OCI-LY7 (cell line): ENCODE data around the gene RPL38. TPM values are rescaled to one million over a fixed set of nuclear protein-coding genes. Genes with fewer than 3 reads are reported as not detected.

Experiments
- BruUV-seq: library from RNA; stranded (reverse); fragments of 400-500 nt; replicated peaks from 2 replicates; lab custom pipeline; 2021; lab: Mats Ljungman, UMichigan
- CTCF ChIA-PET: fragments of 300-600 bp; sonication (Branson Sonifier 250); formaldehyde crosslinking; loops from one replicate; lab custom pipeline; 2022; ENCODE audit warnings: antibody characterized with exemption; ENCODE audit not compliant: unreplicated experiment; lab: Charles Lee
- POLR2A ChIA-PET: fragments of 300-600 bp; sonication (Branson Sonifier 250); formaldehyde crosslinking; loops from one replicate; lab custom pipeline; 2022; ENCODE audit warnings: antibody characterized with exemption; lab: Charles Lee
- DNase-seq: peaks from one replicate; pipeline ENCODE4 v3.0.0-alpha.2; 2015; ENCODE audit warnings: low spot score
- H2AFZ ChIP-seq: fragments of 200-600 bp; sonication (generic), shearing (Covaris generic); 2 replicates; pipeline ENCODE4 v1.6.1; 2014; ENCODE audit warnings: mild to moderate bottlenecking, antibody characterized with exemption, low read length, moderate library complexity
- H3K27ac ChIP-seq: fragments of 200-600 bp; sonication (generic); 2 replicates; pipeline ENCODE4 v1.5.1; 2014; ENCODE audit warnings: mixed run types, low read depth, mild to moderate bottlenecking, moderate library complexity, low read length, inconsistent platforms; ENCODE audit not compliant: poor library complexity, severe bottlenecking
- H3K36me3 ChIP-seq: fragments of 200-600 bp; sonication (generic); 2 replicates; pipeline ENCODE4 v1.6.1; 2014; ENCODE audit warnings: mild to moderate bottlenecking, antibody characterized with exemption, low read length, moderate library complexity, mixed read lengths; ENCODE audit not compliant: insufficient read depth
- H3K4me1 ChIP-seq: fragments of 200-600 bp; sonication (generic); 2 replicates; pipeline ENCODE4 v1.5.1; 2014; ENCODE audit warnings: mild to moderate bottlenecking, low read length; ENCODE audit not compliant: insufficient read depth, poor library complexity, severe bottlenecking
- H3K4me2 ChIP-seq: fragments of 200-600 bp; sonication (generic); 2 replicates; pipeline ENCODE4 v1.6.1; 2014; ENCODE audit warnings: mild to moderate bottlenecking, low read length
- H3K4me3 ChIP-seq: fragments of 200-600 bp; sonication (generic); 2 replicates; pipeline ENCODE4 v1.5.1; 2014; ENCODE audit warnings: mild to moderate bottlenecking, low read depth, low read length; ENCODE audit not compliant: poor library complexity, severe bottlenecking
- H3K79me2 ChIP-seq: fragments of 200-600 bp; sonication (generic); 2 replicates; pipeline ENCODE4 v1.6.1; 2016; ENCODE audit warnings: low read depth, mild to moderate bottlenecking, low read length, moderate library complexity, mixed read lengths; ENCODE audit not compliant: insufficient read depth
- H3K9me2 ChIP-seq: fragments of 200-600 bp; sonication (generic); 2 replicates; pipeline ENCODE4 v1.6.1; 2016; ENCODE audit warnings: mild to moderate bottlenecking, low read length, mixed read lengths; ENCODE audit not compliant: insufficient read depth
- H3K9me3 ChIP-seq: fragments of 200-600 bp; sonication (generic); 2 replicates; pipeline ENCODE4 v1.6.1; 2014; ENCODE audit warnings: mild to moderate bottlenecking, mixed run types, low read length, mixed read lengths
- H4K20me1 ChIP-seq: fragments of 200-600 bp; sonication (generic); 2 replicates; pipeline ENCODE4 v1.6.1; 2014; ENCODE audit warnings: mild to moderate bottlenecking, antibody characterized with exemption, low read length, moderate library complexity, mixed read lengths; ENCODE audit not compliant: insufficient read depth
- CTCF ChIP-seq: fragments of 200-600 bp; sonication (generic); conservative IDR thresholded peaks from 2 replicates; pipeline ENCODE4 v1.5.1; 2014; ENCODE audit warnings: mild to moderate bottlenecking, antibody characterized with exemption, low read length, moderate library complexity, mixed read lengths
- EZH2phosphoT487 ChIP-seq: fragments of 200-600 bp; sonication (generic); IDR thresholded peaks from 2 replicates; pipeline ENCODE4 v1.6.1; 2018; ENCODE audit warnings: low read depth, borderline replicate concordance, mild to moderate bottlenecking, mixed run types, antibody characterized with exemption, low read length, moderate library complexity, mixed read lengths
- intact Hi-C: fragments of 100-400 bp; cut with micrococcal nuclease; formaldehyde crosslinking; loops from one replicate; pipeline ENCODE4 v1.10.0; 2022; ENCODE audit not compliant: unreplicated experiment
- total RNA-seq, 2 experiments: library from RNA; depleted of rRNA in 1 of 2; stranded (reverse); fragments of >200 nt in 1 of 2; shearing (Covaris generic) in 1 of 2; gene quantifications; 2 replicates each; pipeline ENCODE4 v1.2.3, GENCODE V29; 2014 to 2022

RPL38 gene
- total RNA-seq, 2 experiments from 2014 or later: 1,845 to 4,732 TPM

- TF ChIP-seq EZH2phosphoT487: no peak
- TF ChIP-seq CTCF: no peak
- Histone ChIP-seq H3K9me2 (no peaks in the 10 kb centered on the region), H3K27ac (no peak overlapping the region), H3K9me3 (no peaks in the 10 kb centered on the region), H2AFZ (no peak overlapping the region), H3K79me2 (no peaks in the 10 kb centered on the region), H3K4me2 (no peak overlapping the region), H4K20me1 (no peaks in the 10 kb centered on the region), H3K36me3 (no peaks in the 10 kb centered on the region), H3K4me3 (no peak overlapping the region), H3K4me1 (no peaks in the 10 kb centered on the region)
- CTCF ChIA-PET: no interaction called here
- no TSS peak for BruUV-seq
- no peak for DNase-seq
- intact Hi-C loops: no loop called here
- POLR2A ChIA-PET: no interaction called here
Measured at GRCh38 chr17:74156878-74157277, 46.6 kb upstream of the RPL38 start.

GRCh38 chr17:74157366-74157765, 46.1 kb upstream of the RPL38 start:
- H3K9me2 ChIP-seq: no peaks in the 10 kb centered on the region
- no TSS peak for BruUV-seq
- no peak overlapping the region for H3K27ac ChIP-seq
- H3K9me3 ChIP-seq: no peaks in the 10 kb centered on the region
- H2AFZ ChIP-seq: no peak overlapping the region
- no peaks in the 10 kb centered on the region for H3K79me2 ChIP-seq
- H4K20me1 ChIP-seq: no peaks in the 10 kb centered on the region
- no peaks in the 10 kb centered on the region for H3K4me1 ChIP-seq
- H3K4me3 ChIP-seq: no peak overlapping the region
- intact Hi-C loops: no loop called here
- POLR2A ChIA-PET: interaction anchor here (0.6 kb wide), 1 partner anchor 31 kb away, joined by 3 read pairs; no protein-coding TSS in a partner anchor
- CTCF ChIA-PET: no interaction called here
- TF ChIP-seq CTCF (no peak), EZH2phosphoT487 (no peak)
- H3K36me3 ChIP-seq: no peaks in the 10 kb centered on the region
- no peak overlapping the region for H3K4me2 ChIP-seq
- no peak for DNase-seq

- H4K20me1 ChIP-seq: no peaks in the 10 kb centered on the region
- POLR2A ChIA-PET: no interaction called here
- no TSS peak for BruUV-seq
- H2AFZ ChIP-seq: no peak overlapping the region
- H3K27ac ChIP-seq: no peak overlapping the region
- no peaks in the 10 kb centered on the region for H3K9me2 ChIP-seq
- H3K4me3 ChIP-seq: no peak overlapping the region
- no peak overlapping the region for H3K4me2 ChIP-seq
- H3K36me3 ChIP-seq: no peaks in the 10 kb centered on the region
- intact Hi-C loops: no loop called here
- H3K4me1 ChIP-seq: no peaks in the 10 kb centered on the region
- no peaks in the 10 kb centered on the region for H3K79me2 ChIP-seq
- CTCF ChIA-PET: no interaction called here
- TF ChIP-seq CTCF (no peak), EZH2phosphoT487 (no peak)
- H3K9me3 ChIP-seq: no peaks in the 10 kb centered on the region
- DNase-seq: no peak
Measured at GRCh38 chr17:74158761-74159160, 44.7 kb upstream of the RPL38 start.
